Ovary (tissue), 3 donors: ENCODE measurements around the gene GRIN3B.

Experiments
- CTCF ChIP-seq, 3 donors: fragments of 450-650 bp in 2 of 3; fragments of 200-600 bp in 1 of 3; IDR thresholded peaks; one replicate each; pipeline versions ENCODE4 v1.5.1 to v1.8.0; 2016 to 2022; ENCODE audit warnings: antibody characterized with exemption in 3 of 3, mild to moderate bottlenecking in 1 of 3
- POLR2A ChIP-seq: fragments of 450-650 bp; IDR thresholded peaks from one replicate; pipeline ENCODE4 v1.6.1; 2017; ENCODE audit warnings: antibody characterized with exemption, mild to moderate bottlenecking, moderate library complexity
- donor health status: DM: no; HTN: no; CAD: no.

DNA sequence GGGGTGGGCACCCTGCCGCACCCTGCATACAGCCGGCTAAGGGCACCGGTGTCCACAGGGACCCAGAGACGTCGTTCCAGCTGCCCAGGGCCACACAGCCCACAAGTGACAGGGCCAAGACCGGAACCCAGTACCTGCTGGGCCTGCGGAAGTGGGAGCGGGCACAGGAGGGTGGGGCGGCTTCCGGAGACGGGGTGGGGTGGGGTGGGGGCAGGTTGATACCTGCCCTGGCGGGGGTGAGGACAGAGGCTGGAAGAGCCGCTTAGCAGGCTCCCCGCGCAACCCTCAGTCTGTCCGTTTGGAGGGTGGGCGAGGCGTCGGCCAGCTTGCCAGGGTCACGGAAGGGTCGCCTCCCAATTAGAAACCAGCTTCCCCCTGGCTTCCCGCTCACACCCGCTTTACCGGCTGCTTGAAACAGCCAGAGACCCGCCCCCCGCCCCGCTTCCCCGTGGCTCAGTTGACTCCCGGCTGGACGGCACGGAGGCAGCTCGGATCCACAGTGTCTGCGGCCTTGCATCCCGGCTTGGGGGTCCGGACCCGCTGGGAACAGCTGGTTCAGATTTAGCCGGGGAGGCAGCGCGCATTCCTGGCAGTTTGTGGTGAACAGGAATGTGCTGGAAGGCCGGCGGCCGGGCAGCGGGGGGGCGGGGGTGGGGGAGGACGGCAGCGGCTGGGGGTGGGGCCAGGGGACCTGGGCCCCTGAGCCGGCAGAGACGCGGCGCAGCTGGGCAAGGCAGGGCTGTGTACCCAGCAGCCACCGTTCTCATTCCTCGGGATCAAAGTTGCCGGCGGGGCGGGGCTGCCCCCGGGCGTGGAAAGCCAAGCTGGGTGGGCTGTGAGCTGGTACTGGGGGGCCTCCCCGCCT is 28.1 kb downstream of the GRIN3B start:
- TF ChIP-seq POLR2A (no peak), CTCF (IDR thresholded peaks at IDR 0.05) (no peak)
